Effector memory CD8-positive, alpha-beta T cell (primary cell): ENCODE results near the gene CRELD2.
A peak's percentile ranks its signal among the peaks of the same experiment; 100 is the strongest.

Experiments used
- ATAC-seq: fragments of 150-1000 bp; cut with Tn5 transposase; replicated peaks from 2 replicates; pipeline ENCODE4 v1.10.0; 2021; ENCODE audit warnings: mild to moderate bottlenecking, moderate library complexity
- DNase-seq, 3 experiments: peaks; one replicate each; pipeline ENCODE4 v3.0.0; 2021
- H3K27ac Mint-ChIP-seq, 2 donors: one replicate each; pipeline ENCODE4 v1.8.0; 2022; ENCODE audit warnings: mild to moderate bottlenecking in 2 of 2, mixed read lengths in 2 of 2, moderate library complexity in 2 of 2
- H3K27me3 Mint-ChIP-seq, 2 donors: one replicate each; pipeline ENCODE4 v1.8.0; 2022; ENCODE audit warnings: mixed read lengths in 2 of 2
- H3K36me3 Mint-ChIP-seq: one replicate; pipeline ENCODE4 v1.8.0; 2022; ENCODE audit warnings: mild to moderate bottlenecking, moderate library complexity, mixed read lengths; ENCODE audit not compliant: insufficient read depth
- H3K4me1 Mint-ChIP-seq, 2 donors: one replicate each; pipeline ENCODE4 v1.8.0; 2022; ENCODE audit warnings: low read depth in 2 of 2, mixed read lengths in 2 of 2
- H3K4me3 Mint-ChIP-seq, 2 donors: one replicate each; pipeline ENCODE4 v1.8.0; 2022; ENCODE audit warnings: mild to moderate bottlenecking in 2 of 2, mixed read lengths in 2 of 2, moderate library complexity in 2 of 2
- H3K9me3 Mint-ChIP-seq, 2 donors: one replicate each; pipeline ENCODE4 v1.8.0; 2022; ENCODE audit warnings: mixed read lengths in 2 of 2

The CRELD2 gene

DNA sequence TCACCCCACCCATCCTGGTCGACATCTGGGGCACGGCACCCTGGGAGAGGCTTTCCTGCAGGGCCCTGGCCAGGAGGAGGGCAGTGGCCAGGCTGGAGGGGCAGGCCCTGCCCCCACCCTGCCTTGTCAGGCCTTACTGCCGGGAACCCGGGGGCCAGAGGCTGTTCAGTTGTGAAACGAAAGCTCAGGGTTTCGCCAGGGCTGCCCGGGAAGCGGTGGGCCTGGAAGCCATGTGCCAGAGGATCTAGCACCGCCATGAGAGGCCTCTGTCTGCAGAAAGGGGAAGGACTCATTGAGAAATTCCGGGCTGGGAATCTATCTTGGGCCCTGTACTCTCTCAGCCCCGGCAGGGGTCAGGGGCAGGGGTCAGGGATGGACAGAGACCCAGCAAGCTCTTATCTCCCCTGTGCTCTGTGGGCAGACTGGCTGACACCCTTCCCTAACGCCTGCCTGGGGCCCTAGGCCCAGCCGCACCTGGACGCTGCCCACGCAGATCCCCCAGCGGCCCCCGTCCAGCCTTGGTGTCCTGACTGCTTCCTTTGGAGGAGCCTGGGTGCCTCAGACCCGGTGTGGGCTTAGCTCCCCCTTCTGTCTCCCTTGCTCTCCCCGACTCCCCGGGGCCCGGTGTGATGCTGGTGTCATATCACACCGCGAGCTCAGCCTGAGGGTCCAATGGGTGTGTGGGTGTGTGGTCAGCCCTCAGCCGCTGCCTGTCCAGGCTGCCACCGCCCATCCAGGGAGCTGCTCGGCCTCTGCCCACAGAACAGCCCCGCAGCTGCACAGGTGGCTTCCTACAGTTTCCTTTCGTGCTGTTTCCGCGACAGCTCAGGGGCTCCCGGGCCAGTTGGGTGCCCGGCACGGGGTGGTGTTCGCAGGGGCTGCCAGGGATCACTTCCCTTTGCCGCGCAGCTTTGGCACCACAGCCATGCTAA is 48.6 kb downstream of the CRELD2 start:
- H3K4me1 Mint-ChIP-seq: peaks cover 23 to 30% of the 10 kb centered on the region in 2 donors
- ATAC-seq: no peak
- H3K9me3 Mint-ChIP-seq: no peaks in the 10 kb centered on the region
- H3K27ac Mint-ChIP-seq: peak overlapping the region; percentile 60 to 98
- H3K4me3 Mint-ChIP-seq: peak overlapping the region in 1 of 2 donors; percentile 62
- no peaks in the 10 kb centered on the region for H3K27me3 Mint-ChIP-seq
- H3K36me3 Mint-ChIP-seq: peaks cover 92% of the 10 kb centered on the region
- DNase-seq: no peak

DNA sequence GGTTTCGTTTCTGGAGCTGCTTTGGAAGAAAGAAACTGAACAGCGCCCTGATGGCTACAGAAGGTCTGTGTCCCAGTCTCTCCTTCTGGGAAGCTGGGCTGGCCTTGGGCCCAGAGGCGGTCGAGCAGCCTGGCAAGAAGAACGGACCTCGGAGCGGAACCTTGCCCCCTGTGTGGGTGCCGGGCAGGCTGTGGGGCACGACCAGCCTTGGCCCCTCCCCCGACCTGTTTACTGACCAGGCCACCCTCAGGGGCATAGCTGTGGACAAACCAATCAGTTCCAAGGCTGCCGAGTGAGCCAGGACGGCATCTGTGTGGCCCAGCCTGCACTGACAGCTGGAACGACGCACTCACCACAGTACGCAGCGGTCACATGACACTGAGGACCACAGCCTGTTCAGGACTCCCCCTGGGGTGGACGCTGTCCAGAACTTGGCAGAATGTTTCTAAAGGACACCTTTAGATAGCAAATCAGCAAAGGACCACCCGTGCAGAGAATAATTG is 49.3 kb downstream of the CRELD2 start:
- Mint-ChIP-seq H3K4me1 (peaks cover 23 to 28% of the 10 kb centered on the region in 2 donors), H3K27me3 (no peaks in the 10 kb centered on the region), H3K4me3 (peak overlapping the region in 1 of 2 donors; percentile 62), H3K36me3 (peaks cover 85% of the 10 kb centered on the region), H3K27ac (peak overlapping the region; percentile 60 to 98), H3K9me3 (no peaks in the 10 kb centered on the region)
- ATAC-seq (no peak), DNase-seq (no peak)

- Mint-ChIP-seq H3K9me3 (no peaks in the 10 kb centered on the region), H3K4me3 (no peak overlapping the region), H3K4me1 (peaks cover 22 to 28% of the 10 kb centered on the region in 2 donors), H3K27ac (peak overlapping the region; percentile 14 to 98), H3K27me3 (no peaks in the 10 kb centered on the region), H3K36me3 (peaks cover 79% of the 10 kb centered on the region)
- ATAC-seq: no peak
- no peak for DNase-seq
Measured at GRCh38 chr22:49968313-49968830, 49.9 kb downstream of the CRELD2 start.

GRCh38 chr22:49968831-49969661 is 50.6 kb downstream of the CRELD2 start:
- peak overlapping the region; percentile 14 to 98 for H3K27ac Mint-ChIP-seq
- DNase-seq: no peak

GRCh38 chr22:49969751-49970527 is 51.5 kb downstream of the CRELD2 start:
- no peak for DNase-seq
- Mint-ChIP-seq H3K27ac (peak overlapping the region; percentile 97 to 98), H3K4me1 (peaks cover 12 to 19% of the 10 kb centered on the region in 2 donors), H3K9me3 (no peaks in the 10 kb centered on the region), H3K36me3 (peaks cover 63% of the 10 kb centered on the region), H3K27me3 (no peaks in the 10 kb centered on the region), H3K4me3 (peak overlapping the region; percentile 80 to 87)
- ATAC-seq: no peak

More at GRCh38 chr22:49968831-49969661, 50.6 kb downstream of the CRELD2 start:
- Mint-ChIP-seq H3K9me3 (no peaks in the 10 kb centered on the region), H3K4me1 (peaks cover 15 to 21% of the 10 kb centered on the region in 2 donors), H3K36me3 (peaks cover 72% of the 10 kb centered on the region), H3K4me3 (no peak overlapping the region), H3K27me3 (no peaks in the 10 kb centered on the region)
- ATAC-seq: no peak

GRCh38 chr22:49970528-49971231 is 52.2 kb downstream of the CRELD2 start:
- no peaks in the 10 kb centered on the region for H3K9me3 Mint-ChIP-seq
- DNase-seq (peak; percentile 89 to 94 (median 89)), ATAC-seq (peak; percentile 87)
- H3K36me3 Mint-ChIP-seq: peaks cover 60% of the 10 kb centered on the region
- H3K27me3 Mint-ChIP-seq: no peaks in the 10 kb centered on the region
- H3K4me1 Mint-ChIP-seq: peaks cover 17 to 24% of the 10 kb centered on the region in 2 donors
- H3K27ac Mint-ChIP-seq: peak overlapping the region; percentile 97 to 98
- peak overlapping the region; percentile 80 to 87 for H3K4me3 Mint-ChIP-seq

DNA sequence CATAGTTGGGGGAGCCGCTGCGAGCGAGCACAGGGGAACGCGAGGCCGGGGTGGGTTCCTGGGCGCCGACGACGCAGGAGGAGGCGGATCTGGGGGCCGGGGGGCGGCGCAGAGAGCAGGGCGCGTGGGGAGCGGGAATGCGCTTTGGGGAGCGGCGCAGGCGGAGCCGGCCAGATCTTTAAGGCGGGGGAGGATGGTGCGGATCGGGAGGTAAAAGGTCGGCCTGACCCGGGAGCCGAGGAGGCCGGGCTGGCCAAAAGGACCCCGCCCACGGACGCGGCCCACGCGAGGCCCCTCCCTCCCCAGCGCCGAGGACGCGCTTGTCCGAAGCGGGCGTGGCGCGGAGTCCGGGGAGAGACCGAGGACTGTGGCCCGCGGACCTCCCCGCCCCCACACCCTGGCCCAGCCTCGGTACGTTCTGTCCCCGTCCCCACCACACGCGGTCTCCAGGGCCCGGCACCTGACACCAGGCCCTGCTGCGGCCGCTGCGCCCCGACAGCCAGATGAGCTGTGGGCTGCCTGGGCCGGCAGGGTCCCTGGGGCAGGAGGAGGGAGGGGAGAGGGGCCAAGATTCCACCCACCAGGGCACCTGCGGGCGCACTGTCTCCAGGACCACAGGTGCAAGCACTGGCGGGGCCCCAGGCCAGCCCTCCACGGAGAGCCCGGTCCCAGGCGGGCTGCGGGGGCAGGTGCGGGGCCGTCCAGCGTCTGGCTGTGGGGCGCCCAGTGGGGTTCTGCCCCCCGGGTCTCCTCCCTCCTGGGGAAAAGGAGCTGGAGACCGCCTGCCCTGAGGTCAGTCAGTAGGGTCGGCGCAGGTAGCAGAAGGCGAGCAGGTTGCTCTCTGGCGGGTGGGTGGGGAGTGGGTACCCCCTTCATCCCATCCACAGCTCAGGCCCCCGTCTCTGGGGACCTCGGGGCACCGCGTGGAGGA is 53.1 kb downstream of the CRELD2 start:
- H3K27ac Mint-ChIP-seq: peak overlapping the region; percentile 97 to 98
- no peaks in the 10 kb centered on the region for H3K9me3 Mint-ChIP-seq
- peaks cover 21 to 24% of the 10 kb centered on the region in 2 donors for H3K4me1 Mint-ChIP-seq
- H3K27me3 Mint-ChIP-seq: no peaks in the 10 kb centered on the region
- peak in 1 of 3 experiments; percentile 22 for DNase-seq
- H3K4me3 Mint-ChIP-seq: peak overlapping the region; percentile 80 to 87
- peaks cover 53% of the 10 kb centered on the region for H3K36me3 Mint-ChIP-seq
- peak; percentile 53 for ATAC-seq

DNA sequence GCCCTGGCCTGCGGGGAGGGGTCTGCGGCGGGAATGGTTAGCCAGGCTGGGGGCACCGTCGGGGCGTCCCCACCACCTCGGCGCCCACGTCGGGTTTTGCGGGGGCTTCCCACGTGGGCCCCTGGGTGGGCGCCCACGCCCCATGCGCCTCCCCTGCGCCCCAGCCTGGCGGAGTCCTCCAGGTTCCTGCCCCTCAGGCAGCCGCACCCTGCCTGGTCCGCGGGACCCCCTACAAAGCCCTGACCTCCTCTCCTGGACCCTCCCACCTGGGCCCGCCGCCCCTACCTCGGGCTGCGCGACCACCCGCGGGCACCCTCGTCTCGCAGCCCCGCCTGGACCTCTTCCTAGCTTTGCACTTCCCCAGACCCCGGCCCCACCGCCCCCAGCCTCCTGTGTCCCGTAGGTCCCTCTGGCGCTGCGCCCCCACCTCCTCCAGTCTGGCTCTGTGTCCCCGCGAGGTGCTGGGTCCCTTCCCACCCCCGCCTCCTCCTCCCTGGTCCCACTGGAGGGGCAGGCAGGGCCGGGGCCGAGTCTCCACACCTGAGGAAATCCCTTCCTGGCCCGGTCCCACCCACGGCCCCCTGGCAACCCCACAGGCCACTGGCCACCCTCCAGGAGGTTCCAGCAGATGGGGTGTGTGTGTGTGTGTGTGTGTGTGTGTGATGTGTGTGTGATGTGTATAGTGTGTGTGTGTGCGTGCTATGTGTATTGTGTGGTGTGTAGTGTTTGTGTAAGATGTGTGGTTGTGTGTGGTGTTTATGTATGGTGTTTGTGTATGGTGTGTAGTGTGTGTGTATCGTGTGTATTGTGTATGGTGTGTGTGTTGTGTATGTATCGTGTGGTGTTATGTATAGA is 54.0 kb downstream of the CRELD2 start:
- Mint-ChIP-seq H3K4me1 (peaks cover 22% of the 10 kb centered on the region in 2 donors), H3K36me3 (peaks cover 44% of the 10 kb centered on the region), H3K4me3 (no peak overlapping the region), H3K27me3 (no peaks in the 10 kb centered on the region), H3K27ac (no peak overlapping the region), H3K9me3 (no peaks in the 10 kb centered on the region)
- ATAC-seq (no peak), DNase-seq (no peak)

DNA sequence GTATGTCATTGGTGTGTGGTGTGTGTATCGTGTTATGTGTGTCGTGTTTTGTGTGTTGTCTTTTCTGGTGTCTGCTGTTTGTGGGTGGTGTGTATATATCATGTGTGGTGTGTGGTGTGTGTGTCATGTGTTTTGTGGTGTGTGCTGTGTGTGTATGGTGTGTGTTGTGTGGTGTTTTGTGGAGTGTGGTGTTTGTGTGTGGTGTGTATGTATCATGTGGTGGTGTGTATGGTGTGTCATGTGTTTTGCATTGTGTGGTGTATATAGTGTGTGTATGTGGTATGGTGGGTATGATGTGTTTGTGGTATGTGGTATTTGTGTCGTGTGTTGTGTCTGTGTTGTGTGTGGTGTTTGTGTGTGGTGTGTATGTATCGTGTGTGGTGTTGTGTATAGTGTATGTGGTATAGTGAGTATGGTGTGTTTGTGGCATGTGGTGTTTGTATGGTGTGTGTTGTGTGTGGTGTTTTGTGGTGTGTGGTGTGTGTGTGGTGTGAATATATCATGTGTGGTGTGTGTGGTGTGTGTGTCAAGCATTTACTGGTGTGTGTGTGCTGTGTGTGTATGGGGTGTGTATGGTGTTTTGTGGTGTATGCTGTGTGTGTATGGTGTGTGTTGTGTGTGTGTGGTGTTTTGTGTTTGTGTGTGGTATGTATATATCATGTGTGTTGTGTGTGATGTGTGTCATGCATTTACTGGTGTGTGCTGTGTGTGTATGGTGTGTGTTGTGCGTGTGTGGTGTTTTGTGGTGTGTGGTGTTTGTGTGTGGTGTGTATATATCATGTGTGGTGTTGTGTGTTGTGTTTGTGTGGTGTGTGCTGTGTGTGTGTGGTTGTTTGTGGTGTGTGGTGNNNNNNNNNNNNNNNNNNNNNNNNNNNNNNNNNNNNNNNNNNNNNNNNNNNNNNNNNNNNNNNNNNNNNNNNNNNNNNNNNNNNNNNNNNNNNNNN is 54.9 kb downstream of the CRELD2 start:
- Mint-ChIP-seq H3K4me1 (peaks cover 18 to 21% of the 10 kb centered on the region in 2 donors), H3K27ac (no peak overlapping the region), H3K27me3 (no peaks in the 10 kb centered on the region), H3K9me3 (no peaks in the 10 kb centered on the region), H3K4me3 (no peak overlapping the region), H3K36me3 (peaks cover 35% of the 10 kb centered on the region)
- DNase-seq: no peak
- no peak for ATAC-seq
